Measurements from ENCODE around the gene CDH24.
"Not testable (repeated sequence)": the region's sequence is repeated elsewhere in the genome, so short reads cannot be mapped to it uniquely, and the experiment has no call there.

- TF ChIP-seq CEBPB (IDR thresholded peaks at IDR 0.05; ENCODE audit: borderline replicate concordance in 1 of 2, low read depth in 2 of 2, low read length in 2 of 2); POLR2AphosphoS5 (IDR thresholded peaks at IDR 0.05; ENCODE audit: low read length); POLR2A (IDR thresholded peaks at IDR 0.05; ENCODE audit: low read depth, low read length): not testable (repeated sequence)
- TF ChIP-seq, protein P1, sequence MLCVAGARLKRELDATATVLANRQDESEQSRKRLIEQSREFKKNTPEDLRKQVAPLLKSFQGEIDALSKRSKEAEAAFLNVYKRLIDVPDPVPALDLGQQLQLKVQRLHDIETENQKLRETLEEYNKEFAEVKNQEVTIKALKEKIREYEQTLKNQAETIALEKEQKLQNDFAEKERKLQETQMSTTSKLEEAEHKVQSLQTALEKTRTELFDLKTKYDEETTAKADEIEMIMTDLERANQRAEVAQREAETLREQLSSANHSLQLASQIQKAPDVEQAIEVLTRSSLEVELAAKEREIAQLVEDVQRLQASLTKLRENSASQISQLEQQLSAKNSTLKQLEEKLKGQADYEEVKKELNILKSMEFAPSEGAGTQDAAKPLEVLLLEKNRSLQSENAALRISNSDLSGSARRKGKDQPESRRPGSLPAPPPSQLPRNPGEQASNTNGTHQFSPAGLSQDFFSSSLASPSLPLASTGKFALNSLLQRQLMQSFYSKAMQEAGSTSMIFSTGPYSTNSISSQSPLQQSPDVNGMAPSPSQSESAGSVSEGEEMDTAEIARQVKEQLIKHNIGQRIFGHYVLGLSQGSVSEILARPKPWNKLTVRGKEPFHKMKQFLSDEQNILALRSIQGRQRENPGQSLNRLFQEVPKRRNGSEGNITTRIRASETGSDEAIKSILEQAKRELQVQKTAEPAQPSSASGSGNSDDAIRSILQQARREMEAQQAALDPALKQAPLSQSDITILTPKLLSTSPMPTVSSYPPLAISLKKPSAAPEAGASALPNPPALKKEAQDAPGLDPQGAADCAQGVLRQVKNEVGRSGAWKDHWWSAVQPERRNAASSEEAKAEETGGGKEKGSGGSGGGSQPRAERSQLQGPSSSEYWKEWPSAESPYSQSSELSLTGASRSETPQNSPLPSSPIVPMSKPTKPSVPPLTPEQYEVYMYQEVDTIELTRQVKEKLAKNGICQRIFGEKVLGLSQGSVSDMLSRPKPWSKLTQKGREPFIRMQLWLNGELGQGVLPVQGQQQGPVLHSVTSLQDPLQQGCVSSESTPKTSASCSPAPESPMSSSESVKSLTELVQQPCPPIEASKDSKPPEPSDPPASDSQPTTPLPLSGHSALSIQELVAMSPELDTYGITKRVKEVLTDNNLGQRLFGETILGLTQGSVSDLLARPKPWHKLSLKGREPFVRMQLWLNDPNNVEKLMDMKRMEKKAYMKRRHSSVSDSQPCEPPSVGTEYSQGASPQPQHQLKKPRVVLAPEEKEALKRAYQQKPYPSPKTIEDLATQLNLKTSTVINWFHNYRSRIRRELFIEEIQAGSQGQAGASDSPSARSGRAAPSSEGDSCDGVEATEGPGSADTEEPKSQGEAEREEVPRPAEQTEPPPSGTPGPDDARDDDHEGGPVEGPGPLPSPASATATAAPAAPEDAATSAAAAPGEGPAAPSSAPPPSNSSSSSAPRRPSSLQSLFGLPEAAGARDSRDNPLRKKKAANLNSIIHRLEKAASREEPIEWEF (IDR thresholded peaks at IDR 0.05; ENCODE audit: insufficient replicate concordance, low read depth, low read length), result not testable (repeated sequence)
- TF ChIP-seq, protein P2, sequence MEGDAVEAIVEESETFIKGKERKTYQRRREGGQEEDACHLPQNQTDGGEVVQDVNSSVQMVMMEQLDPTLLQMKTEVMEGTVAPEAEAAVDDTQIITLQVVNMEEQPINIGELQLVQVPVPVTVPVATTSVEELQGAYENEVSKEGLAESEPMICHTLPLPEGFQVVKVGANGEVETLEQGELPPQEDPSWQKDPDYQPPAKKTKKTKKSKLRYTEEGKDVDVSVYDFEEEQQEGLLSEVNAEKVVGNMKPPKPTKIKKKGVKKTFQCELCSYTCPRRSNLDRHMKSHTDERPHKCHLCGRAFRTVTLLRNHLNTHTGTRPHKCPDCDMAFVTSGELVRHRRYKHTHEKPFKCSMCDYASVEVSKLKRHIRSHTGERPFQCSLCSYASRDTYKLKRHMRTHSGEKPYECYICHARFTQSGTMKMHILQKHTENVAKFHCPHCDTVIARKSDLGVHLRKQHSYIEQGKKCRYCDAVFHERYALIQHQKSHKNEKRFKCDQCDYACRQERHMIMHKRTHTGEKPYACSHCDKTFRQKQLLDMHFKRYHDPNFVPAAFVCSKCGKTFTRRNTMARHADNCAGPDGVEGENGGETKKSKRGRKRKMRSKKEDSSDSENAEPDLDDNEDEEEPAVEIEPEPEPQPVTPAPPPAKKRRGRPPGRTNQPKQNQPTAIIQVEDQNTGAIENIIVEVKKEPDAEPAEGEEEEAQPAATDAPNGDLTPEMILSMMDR (IDR thresholded peaks at IDR 0.05 in 2 of 3, conservative IDR thresholded peaks at IDR 0.05 in 1 of 3; ENCODE audit: control insufficient read depth in 2 of 3, extremely low read depth in 1 of 3, insufficient read depth in 1 of 3, low read depth in 3 of 3, low read length in 3 of 3), result not testable (repeated sequence)
Measured at GRCh38 chr14:23013749-23014054, 43.6 kb downstream of the CDH24 start.
